HepG2 (cell line): ENCODE measurements around the gene ADARB2.

Source experiments
- BCL3 ChIP-seq: sonication (generic); formaldehyde crosslinking; IDR thresholded peaks from 2 replicates; pipeline ENCODE4 v1.5.1; 2020; ENCODE audit warnings: mild to moderate bottlenecking, missing genetic modification reagents, moderate library complexity
- CREB1 ChIP-seq, 2 experiments: fragments of 450-650 bp in 1 of 2; IDR thresholded peaks; 2 replicates each; pipeline ENCODE4 v1.6.1; 2016 to 2017; ENCODE audit warnings: control low read depth in 1 of 2, mild to moderate bottlenecking in 1 of 2, missing compliant biosample characterization in 1 of 2, missing genetic modification characterization in 1 of 2
- EZH2 ChIP-seq: conservative IDR thresholded peaks from 2 replicates; pipeline ENCODE4 v1.6.1; 2012; ENCODE audit warnings: mild to moderate bottlenecking, low read depth, low read length, moderate library complexity
- HMGA1 ChIP-seq: sonication (generic); formaldehyde crosslinking; conservative IDR thresholded peaks from 2 replicates; pipeline ENCODE4 v1.4.0; 2020; ENCODE audit warnings: missing genetic modification reagents
- HOXD1 ChIP-seq: sonication (generic); formaldehyde crosslinking; IDR thresholded peaks from 2 replicates; pipeline ENCODE4 v1.5.0; 2020; ENCODE audit warnings: missing genetic modification reagents
- MTF1 ChIP-seq: sonication (generic); formaldehyde crosslinking; IDR thresholded peaks from 2 replicates; pipeline ENCODE4 v1.5.0; 2020; ENCODE audit warnings: missing genetic modification reagents
- PRPF4 ChIP-seq: fragments of 200-400 bp; formaldehyde crosslinking; IDR thresholded peaks from 2 replicates; pipeline ENCODE4 v1.6.1; 2016; ENCODE audit warnings: low read length, low read depth; ENCODE audit not compliant: poor library complexity, severe bottlenecking
- SMAD3 ChIP-seq: sonication (generic); formaldehyde crosslinking; IDR thresholded peaks from 2 replicates; pipeline ENCODE4 v1.4.0; 2020; ENCODE audit warnings: missing genetic modification reagents
- TCF7 ChIP-seq: sonication (generic); IDR thresholded peaks from 2 replicates; pipeline ENCODE4 v1.6.1; 2016; ENCODE audit warnings: antibody characterized with exemption, low read depth
- ZFP62 ChIP-seq: sonication (generic); formaldehyde crosslinking; IDR thresholded peaks from 2 replicates; pipeline ENCODE4 v1.4.0; 2020; ENCODE audit warnings: missing genetic modification reagents
- ZGPAT ChIP-seq: IDR thresholded peaks from 2 replicates; pipeline ENCODE4 v1.6.1; 2016; ENCODE audit warnings: mild to moderate bottlenecking
- ZNF18 ChIP-seq: sonication (generic); formaldehyde crosslinking; IDR thresholded peaks from 2 replicates; pipeline ENCODE4 v1.8.0; 2022; ENCODE audit warnings: mild to moderate bottlenecking, missing genetic modification reagents; ENCODE audit not compliant: insufficient replicate concordance
- ZNF3 ChIP-seq: IDR thresholded peaks from 2 replicates; pipeline ENCODE4 v1.7.0; 2017; ENCODE audit warnings: inconsistent platforms
- ZNF713 ChIP-seq: sonication (generic); formaldehyde crosslinking; IDR thresholded peaks from 2 replicates; pipeline ENCODE4 v1.4.0; 2020; ENCODE audit warnings: mild to moderate bottlenecking, missing genetic modification reagents

DNA sequence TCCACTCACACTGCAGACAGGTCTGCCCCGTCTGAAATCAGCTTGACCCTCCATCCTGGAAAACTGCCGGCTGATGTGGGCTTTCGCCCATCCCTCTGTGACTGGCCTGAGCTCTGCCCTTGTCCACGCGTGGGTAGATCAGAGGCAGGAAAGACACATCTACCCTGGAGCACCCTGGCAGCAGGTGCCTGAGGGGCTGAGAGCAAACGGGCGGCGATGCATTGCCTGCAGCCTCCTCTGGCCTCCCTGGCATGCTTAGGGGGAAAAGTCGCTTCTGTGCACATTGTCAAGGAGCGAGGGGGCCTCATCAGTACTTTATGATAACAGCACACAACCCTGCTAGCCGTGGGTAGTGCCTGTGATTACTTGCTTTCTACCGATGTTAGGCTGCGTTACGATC lies 109.4 kb downstream of the ADARB2 start:
- no peak for TF ChIP-seq TCF7
- no peak for TF ChIP-seq PRPF4
- TF ChIP-seq ZNF18 (CRISPR knock-in tag) = no peak
- TF ChIP-seq CREB1 (IDR thresholded peaks at IDR 0.05) = no peak
- TF ChIP-seq CREB1 (CRISPR knock-in tag; IDR thresholded peaks at IDR 0.05) = no peak
- TF ChIP-seq EZH2 = no peak
- no peak for TF ChIP-seq MTF1 (CRISPR knock-in tag)
- TF ChIP-seq BCL3 (CRISPR knock-in tag) = no peak
- TF ChIP-seq ZGPAT = no peak
- no peak for TF ChIP-seq ZFP62 (CRISPR knock-in tag)
- TF ChIP-seq ZNF3 (CRISPR knock-in tag) = no peak
- no peak for TF ChIP-seq HMGA1 (CRISPR knock-in tag)
- no peak for TF ChIP-seq SMAD3 (CRISPR knock-in tag)
- no peak for TF ChIP-seq ZNF713
- no peak for TF ChIP-seq HOXD1
